WTC11 (cell line): ENCODE results near the gene PET117. TPM values are rescaled to one million over a fixed set of nuclear protein-coding genes. Genes with fewer than 3 reads are reported as not detected.

Experiments used
- ATAC-seq: fragments of 200-7000 bp; cut with Tn5 transposase; 2 replicates; pipeline ENCODE4 v1.10.0; 2021; ENCODE audit warnings: mild to moderate bottlenecking, moderate library complexity
- CTCF ChIA-PET: fragments of 300-600 bp; sonication (Branson Sonifier 250); formaldehyde crosslinking; loops from one replicate; lab custom pipeline; 2021; ENCODE audit warnings: antibody characterized with exemption; lab: Charles Lee
- POLR2A ChIA-PET: fragments of 350-600 bp; sonication (Branson Sonifier 250); formaldehyde crosslinking; loops from one replicate; lab custom pipeline; 2021; ENCODE audit warnings: antibody characterized with exemption; lab: Charles Lee
- DNase-seq: peaks from one replicate; pipeline ENCODE4 v3.0.0; 2021; ENCODE audit warnings: low spot score
- H3K27ac Mint-ChIP-seq: 2 replicates; pipeline ENCODE4 v1.8.0; 2021; ENCODE audit warnings: mixed read lengths
- H3K27me3 Mint-ChIP-seq: 2 replicates; pipeline ENCODE4 v1.8.0; 2021; ENCODE audit warnings: low read depth, mild to moderate bottlenecking, moderate library complexity, mixed read lengths
- H3K36me3 Mint-ChIP-seq: 2 replicates; pipeline ENCODE4 v1.8.0; 2021; ENCODE audit warnings: mixed read lengths
- H3K4me1 Mint-ChIP-seq: 2 replicates; pipeline ENCODE4 v1.8.0; 2022; ENCODE audit warnings: mixed read lengths
- H3K4me3 Mint-ChIP-seq: 2 replicates; pipeline ENCODE4 v1.8.0; 2021; ENCODE audit warnings: mild to moderate bottlenecking, moderate library complexity, mixed read lengths
- H3K9me3 Mint-ChIP-seq: 2 replicates; pipeline ENCODE4 v1.8.0; 2021; ENCODE audit warnings: mixed read lengths
- CREB1 ChIP-seq: sonication (generic); formaldehyde crosslinking; IDR thresholded peaks from 2 replicates; pipeline ENCODE4 v1.8.0; 2023; ENCODE audit warnings: mild to moderate bottlenecking, missing genetic modification reagents
- CREM ChIP-seq: sonication (generic); formaldehyde crosslinking; IDR thresholded peaks from 2 replicates; pipeline ENCODE4 v1.8.1; 2022; ENCODE audit warnings: mild to moderate bottlenecking, missing genetic modification reagents, moderate library complexity
- CTCF ChIP-seq: fragments of 200-600 bp; IDR thresholded peaks from 2 replicates; pipeline ENCODE4 v1.8.0; 2022; ENCODE audit warnings: antibody characterized with exemption
- E2F4 ChIP-seq: sonication (generic); formaldehyde crosslinking; IDR thresholded peaks from 2 replicates; pipeline ENCODE4 v1.8.1; 2022; ENCODE audit warnings: low read depth, mild to moderate bottlenecking, moderate library complexity, missing genetic modification reagents, borderline replicate concordance
- E2F5 ChIP-seq: sonication (generic); formaldehyde crosslinking; IDR thresholded peaks from 2 replicates; pipeline ENCODE4 v1.8.1; 2022; ENCODE audit warnings: mild to moderate bottlenecking, moderate library complexity, missing genetic modification reagents
- ELF4 ChIP-seq: sonication (generic); formaldehyde crosslinking; IDR thresholded peaks from 2 replicates; pipeline ENCODE4 v1.8.1; 2022; ENCODE audit warnings: low read depth, mild to moderate bottlenecking, moderate library complexity, missing genetic modification reagents
- ETV6 ChIP-seq: sonication (generic); formaldehyde crosslinking; IDR thresholded peaks from 2 replicates; pipeline ENCODE4 v1.8.1; 2022; ENCODE audit warnings: mild to moderate bottlenecking, missing genetic modification reagents
- FOXJ3 ChIP-seq: sonication (generic); formaldehyde crosslinking; IDR thresholded peaks from 2 replicates; pipeline ENCODE4 v1.9.0; 2021; ENCODE audit warnings: missing genetic modification reagents, mild to moderate bottlenecking, borderline replicate concordance
- FOXP1 ChIP-seq: sonication (generic); formaldehyde crosslinking; IDR thresholded peaks from 2 replicates; pipeline ENCODE4 v1.8.0; 2022; ENCODE audit warnings: missing genetic modification reagents, mild to moderate bottlenecking, moderate library complexity, borderline replicate concordance
- GRHL2 ChIP-seq: fragments of 250-450 bp; sonication (Bioruptor Pico); IDR thresholded peaks from 2 replicates; pipeline ENCODE4 v1.8.0; 2022; ENCODE audit warnings: mild to moderate bottlenecking, moderate library complexity; ENCODE audit not compliant: insufficient replicate concordance, severe bottlenecking
- GTF2I ChIP-seq: fragments of 250-450 bp; sonication (Bioruptor Pico); conservative IDR thresholded peaks from 2 replicates; pipeline ENCODE4 v1.4.0; 2021; ENCODE audit warnings: mild to moderate bottlenecking
- HMGXB4 ChIP-seq: sonication (generic); formaldehyde crosslinking; IDR thresholded peaks from 2 replicates; pipeline ENCODE4 v1.8.1; 2023; ENCODE audit warnings: mild to moderate bottlenecking, moderate library complexity, missing genetic modification reagents
- JUN ChIP-seq: sonication (generic); formaldehyde crosslinking; IDR thresholded peaks from 2 replicates; pipeline ENCODE4 v1.8.0; 2023; ENCODE audit warnings: mild to moderate bottlenecking, missing genetic modification reagents
- MAX ChIP-seq: sonication (generic); formaldehyde crosslinking; IDR thresholded peaks from 2 replicates; pipeline ENCODE4 v1.8.0; 2022; ENCODE audit warnings: mild to moderate bottlenecking, missing genetic modification reagents
- NFATC4 ChIP-seq: fragments of 250-450 bp; sonication (Bioruptor Pico); IDR thresholded peaks from 2 replicates; pipeline ENCODE4 v1.9.0; 2021; ENCODE audit warnings: mild to moderate bottlenecking
- NR2C2 ChIP-seq: sonication (generic); formaldehyde crosslinking; IDR thresholded peaks from 2 replicates; pipeline ENCODE4 v1.8.0; 2022; ENCODE audit warnings: mild to moderate bottlenecking, missing genetic modification reagents
- NR3C1 ChIP-seq: sonication (generic); formaldehyde crosslinking; conservative IDR thresholded peaks from 2 replicates; pipeline ENCODE4 v1.8.1; 2023; ENCODE audit warnings: low read depth, mild to moderate bottlenecking, missing genetic modification reagents
- RELA ChIP-seq: sonication (generic); formaldehyde crosslinking; IDR thresholded peaks from 2 replicates; pipeline ENCODE4 v1.8.1; 2022; ENCODE audit warnings: missing genetic modification reagents, mild to moderate bottlenecking, borderline replicate concordance
- SMAD3 ChIP-seq: sonication (generic); formaldehyde crosslinking; IDR thresholded peaks from 2 replicates; pipeline ENCODE4 v1.8.0; 2022; ENCODE audit warnings: missing genetic modification reagents, mild to moderate bottlenecking, borderline replicate concordance
- SMAD4 ChIP-seq: sonication (generic); formaldehyde crosslinking; IDR thresholded peaks from 2 replicates; pipeline ENCODE4 v1.8.0; 2022; ENCODE audit warnings: mild to moderate bottlenecking, missing genetic modification reagents
- SP1 ChIP-seq: sonication (generic); formaldehyde crosslinking; conservative IDR thresholded peaks from 2 replicates; pipeline ENCODE4 v1.8.1; 2022; ENCODE audit warnings: missing genetic modification reagents
- TP53 ChIP-seq: sonication (generic); formaldehyde crosslinking; IDR thresholded peaks from 2 replicates; pipeline ENCODE4 v1.8.1; 2023; ENCODE audit warnings: mild to moderate bottlenecking, missing genetic modification reagents
- ZBTB21 ChIP-seq: sonication (generic); formaldehyde crosslinking; IDR thresholded peaks from 2 replicates; pipeline ENCODE4 v1.8.1; 2023; ENCODE audit warnings: mild to moderate bottlenecking, missing genetic modification reagents, borderline replicate concordance
- ZMAT4 ChIP-seq: fragments of 250-450 bp; sonication (Bioruptor Pico); IDR thresholded peaks from 2 replicates; pipeline ENCODE4 v1.9.0; 2021; ENCODE audit warnings: mild to moderate bottlenecking
- ZNF138 ChIP-seq: sonication (generic); formaldehyde crosslinking; conservative IDR thresholded peaks from 2 replicates; pipeline ENCODE4 v1.8.1; 2022; ENCODE audit warnings: mild to moderate bottlenecking, moderate library complexity, missing genetic modification reagents
- ZNF232 ChIP-seq: sonication (generic); formaldehyde crosslinking; IDR thresholded peaks from 2 replicates; pipeline ENCODE4 v1.8.0; 2022; ENCODE audit warnings: mild to moderate bottlenecking, missing genetic modification reagents
- ZNF396 ChIP-seq: fragments of 250-450 bp; sonication (Bioruptor Pico); IDR thresholded peaks from 2 replicates; pipeline ENCODE4 v1.8.0; 2021; ENCODE audit warnings: mild to moderate bottlenecking, moderate library complexity, borderline replicate concordance
- ZSCAN18 ChIP-seq: fragments of 250-450 bp; sonication (Bioruptor Pico); IDR thresholded peaks from 2 replicates; pipeline ENCODE4 v2.1.2; 2022; ENCODE audit warnings: mild to moderate bottlenecking, moderate library complexity
- total RNA-seq: library from RNA; stranded (reverse); gene quantifications from 3 replicates; pipeline ENCODE4 v1.2.3, GENCODE V29; 2021

PET117 gene
- total RNA-seq, 1 experiment from 2014 or later, result 21.6 TPM

GRCh38 chr20:18154342-18154741, 16.7 kb downstream of the PET117 start:
- Mint-ChIP-seq H3K9me3 (no peaks in the 10 kb centered on the region), H3K4me3 (no peak overlapping the region), H3K36me3 (peaks cover 15% of the 10 kb centered on the region)
- ChIA-PET POLR2A (no interaction called here), CTCF (no interaction called here)
- DNase-seq (no peak), ATAC-seq (no peak)
- TF ChIP-seq GTF2I (CRISPR knock-in tag) (no peak), NR2C2 (no peak), HMGXB4 (no peak), SMAD3 (no peak), SMAD4 (CRISPR knock-in tag) (no peak), NFATC4 (no peak), GRHL2 (CRISPR knock-in tag) (no peak), CREM (no peak), ZMAT4 (CRISPR knock-in tag) (no peak), ZSCAN18 (CRISPR knock-in tag) (no peak), NR3C1 (CRISPR knock-in tag) (no peak), FOXJ3 (CRISPR knock-in tag) (no peak), ZNF232 (CRISPR knock-in tag) (no peak)
- TF ChIP-seq, all 79 proteins: peak for 0
- no peaks in the 10 kb centered on the region for H3K4me1 Mint-ChIP-seq
- H3K27me3 Mint-ChIP-seq, result no peaks in the 10 kb centered on the region
- no peak overlapping the region for H3K27ac Mint-ChIP-seq

- peaks cover 18% of the 10 kb centered on the region for H3K36me3 Mint-ChIP-seq
- ATAC-seq, result no peak
Observed at GRCh38 chr20:18156045-18156444, 18.4 kb downstream of the PET117 start.

More at GRCh38 chr20:18156045-18156444, 18.4 kb downstream of the PET117 start:
- no peaks in the 10 kb centered on the region for H3K4me1 Mint-ChIP-seq
- no peak overlapping the region for H3K27ac Mint-ChIP-seq
- TF ChIP-seq FOXP1 (CRISPR knock-in tag) (no peak), CREM (no peak), ELF4 (CRISPR knock-in tag) (no peak), E2F5 (CRISPR knock-in tag) (no peak), ZMAT4 (CRISPR knock-in tag) (no peak), ZNF396 (no peak), TP53 (CRISPR knock-in tag) (no peak), ETV6 (CRISPR knock-in tag) (no peak), ZBTB21 (CRISPR knock-in tag) (no peak), CREB1 (CRISPR knock-in tag) (no peak), E2F4 (CRISPR knock-in tag) (no peak), SP1 (CRISPR knock-in tag) (no peak), CTCF (no peak), MAX (CRISPR knock-in tag) (no peak), JUN (CRISPR knock-in tag) (no peak), ZNF138 (CRISPR knock-in tag) (no peak), RELA (CRISPR knock-in tag) (no peak)
- CTCF ChIA-PET, result no interaction called here
- H3K27me3 Mint-ChIP-seq, result no peaks in the 10 kb centered on the region
- no peaks in the 10 kb centered on the region for H3K9me3 Mint-ChIP-seq
- no peak overlapping the region for H3K4me3 Mint-ChIP-seq
- POLR2A ChIA-PET, result no interaction called here
- no peak for DNase-seq
